ENCODE measurements around the gene SKIC2.
"Not testable (repeated sequence)": the region's sequence is repeated elsewhere in the genome, so short reads cannot be mapped to it uniquely, and the experiment has no call there.

SKIC2 gene

GRCh38 chr6:32004864-32005537 lies 46.0 kb downstream of the SKIC2 start:
- not testable (repeated sequence) for DNase-seq (ENCODE audit: low spot score)

DNA sequence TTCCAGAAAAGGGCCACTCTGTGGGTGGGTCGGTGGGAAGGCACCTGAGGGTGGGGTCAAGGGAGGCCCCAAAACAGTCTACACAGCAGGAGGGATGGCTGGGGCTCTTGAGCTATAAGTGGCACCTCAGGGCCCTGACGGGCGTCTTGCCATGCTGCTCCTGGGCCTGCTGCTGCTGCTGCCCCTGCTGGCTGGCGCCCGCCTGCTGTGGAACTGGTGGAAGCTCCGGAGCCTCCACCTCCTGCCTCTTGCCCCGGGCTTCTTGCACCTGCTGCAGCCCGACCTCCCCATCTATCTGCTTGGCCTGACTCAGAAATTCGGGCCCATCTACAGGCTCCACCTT lies 46.5 kb downstream of the SKIC2 start:
- DNase-seq (ENCODE audit: low spot score): not testable (repeated sequence)

GRCh38 chr6:32005991-32006529 lies 47.1 kb downstream of the SKIC2 start:
- DNase-seq (ENCODE audit: low spot score): not testable (repeated sequence)

GRCh38 chr6:32007086-32007485 lies 48.1 kb downstream of the SKIC2 start:
- DNase-seq (ENCODE audit: low spot score): not testable (repeated sequence)

DNA sequence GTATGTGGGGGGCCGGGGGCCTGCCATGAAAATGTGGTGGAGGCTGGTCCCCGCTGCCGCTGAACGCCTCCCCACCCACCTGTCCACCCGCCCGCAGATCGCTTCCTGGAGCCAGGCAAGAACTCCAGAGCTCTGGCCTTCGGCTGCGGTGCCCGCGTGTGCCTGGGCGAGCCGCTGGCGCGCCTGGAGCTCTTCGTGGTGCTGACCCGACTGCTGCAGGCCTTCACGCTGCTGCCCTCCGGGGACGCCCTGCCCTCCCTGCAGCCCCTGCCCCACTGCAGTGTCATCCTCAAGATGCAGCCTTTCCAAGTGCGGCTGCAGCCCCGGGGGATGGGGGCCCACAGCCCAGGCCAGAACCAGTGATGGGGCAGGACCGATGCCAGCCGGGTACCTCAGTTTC lies 49.1 kb downstream of the SKIC2 start:
- DNase-seq (ENCODE audit: low spot score): not testable (repeated sequence)

- not testable (repeated sequence) for DNase-seq (ENCODE audit: low spot score)
Measured at GRCh38 chr6:32008616-32009015, 49.6 kb downstream of the SKIC2 start.

DNA sequence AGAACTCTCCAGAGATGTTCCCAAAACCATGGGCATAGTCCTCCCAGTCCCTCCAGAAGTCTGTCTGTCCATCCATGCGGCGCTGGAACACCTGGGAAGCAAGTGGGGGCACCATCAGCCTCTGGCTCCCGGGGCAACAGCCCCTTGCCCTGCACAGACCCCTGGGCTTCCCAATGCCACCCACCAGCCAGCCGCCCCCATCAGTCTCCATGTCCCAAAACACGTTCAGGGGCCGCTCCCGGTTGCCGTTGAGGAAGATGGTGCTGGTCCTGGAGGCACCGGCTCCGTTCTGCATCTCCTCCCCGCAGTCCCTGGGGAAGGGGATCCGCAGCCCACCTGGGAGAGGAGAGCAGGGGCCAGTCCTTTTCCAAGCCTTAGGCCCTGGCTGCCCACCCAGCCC lies 50.6 kb downstream of the SKIC2 start:
- not testable (repeated sequence) for DNase-seq (ENCODE audit: low spot score)

- not testable (repeated sequence) for DNase-seq (ENCODE audit: low spot score)
Measured at GRCh38 chr6:32010856-32011530, 52.0 kb downstream of the SKIC2 start.

DNA sequence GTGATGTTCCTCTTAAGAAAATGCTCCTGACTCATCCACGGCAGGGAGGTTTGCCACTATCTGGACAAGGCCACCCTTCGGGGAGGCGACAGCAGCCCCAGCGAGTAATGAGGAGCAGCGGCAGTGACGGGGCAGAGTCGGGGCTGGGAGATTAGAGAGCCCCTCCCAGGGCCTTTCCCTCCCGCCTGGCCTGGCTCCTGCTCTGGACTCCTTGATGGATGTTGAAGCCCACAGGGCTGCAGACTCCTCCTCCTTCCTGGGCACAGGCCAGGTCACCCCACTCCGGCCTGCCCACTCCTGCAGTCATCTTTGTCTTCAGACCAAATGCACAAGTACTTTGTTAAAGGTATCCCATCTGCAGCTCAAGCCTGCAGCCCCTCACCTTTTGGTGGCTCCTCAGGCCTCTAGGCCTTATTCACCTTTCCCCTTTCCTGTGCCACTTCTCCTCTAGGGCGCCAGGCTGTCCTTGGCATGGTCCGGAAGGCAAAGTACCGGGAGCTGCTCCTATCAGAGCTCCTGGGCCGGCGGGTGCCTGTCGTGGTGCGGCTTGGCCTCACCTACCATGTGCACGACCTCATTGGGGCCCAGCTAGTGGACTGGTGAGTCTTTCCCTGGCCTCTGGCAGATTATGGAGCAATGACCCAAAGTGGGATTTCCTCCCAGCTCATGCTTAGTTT lies 54.1 kb downstream of the SKIC2 start:
- DNase-seq (ENCODE audit: low spot score): not testable (repeated sequence)

DNA sequence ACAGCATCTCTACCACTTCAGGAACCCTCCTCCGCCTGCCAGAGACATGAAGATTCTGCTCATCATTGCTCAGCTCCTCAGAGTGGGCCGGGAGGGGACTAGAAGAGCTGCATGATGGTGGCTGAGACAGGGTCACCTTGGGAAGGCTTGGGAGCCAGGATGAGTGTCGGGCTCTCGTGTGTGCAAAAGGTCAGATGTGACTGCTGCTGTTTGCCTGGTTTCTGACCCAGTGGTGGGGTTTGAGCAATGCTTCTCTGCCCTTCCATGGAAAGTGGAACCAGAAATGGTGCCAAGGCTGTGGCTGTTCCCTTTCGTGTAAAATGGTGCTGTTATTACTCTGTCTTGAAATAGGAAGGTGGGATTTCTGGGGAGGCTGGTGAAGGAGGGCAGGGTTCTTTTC lies 54.8 kb downstream of the SKIC2 start:
- DNase-seq (ENCODE audit: low spot score): not testable (repeated sequence)

DNA sequence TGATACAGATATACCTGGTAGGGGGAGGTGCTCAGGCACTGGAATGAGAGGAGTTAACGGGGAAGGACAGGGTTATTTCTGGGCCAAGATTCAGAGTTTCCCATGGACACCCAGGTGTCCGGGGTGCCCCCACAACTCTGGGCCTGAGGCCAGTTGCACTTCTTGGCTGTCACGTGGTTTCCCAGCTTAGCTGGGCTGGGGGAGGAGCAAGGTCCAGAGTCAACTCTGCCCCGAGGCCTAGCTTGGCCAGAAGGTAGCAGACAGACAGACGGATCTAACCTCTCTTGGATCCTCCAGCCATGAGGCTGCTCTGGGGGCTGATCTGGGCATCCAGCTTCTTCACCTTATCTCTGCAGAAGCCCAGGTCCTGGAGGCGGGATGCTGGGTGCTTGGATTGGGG lies 55.6 kb downstream of the SKIC2 start, which contains the start of gene C4B:
C4B (plus strand) TSS at position 249 of the 400 bp plus-strand sequence; CDS start at position 300, 51 bp downstream.
- not testable (repeated sequence) for DNase-seq (ENCODE audit: low spot score)

All from HuH-7 (cell line).